OCI-LY7 (cell line): ENCODE results near the gene RFPL3. TPM values are rescaled to one million over a fixed set of nuclear protein-coding genes. Genes with fewer than 3 reads are reported as not detected.

Source experiments
- BruUV-seq: library from RNA; stranded (reverse); fragments of 400-500 nt; replicated peaks from 2 replicates; lab custom pipeline; 2021; lab: Mats Ljungman, UMichigan
- CTCF ChIA-PET: fragments of 300-600 bp; sonication (Branson Sonifier 250); formaldehyde crosslinking; loops from one replicate; lab custom pipeline; 2022; ENCODE audit warnings: antibody characterized with exemption; ENCODE audit not compliant: unreplicated experiment; lab: Charles Lee
- POLR2A ChIA-PET: fragments of 300-600 bp; sonication (Branson Sonifier 250); formaldehyde crosslinking; loops from one replicate; lab custom pipeline; 2022; ENCODE audit warnings: antibody characterized with exemption; lab: Charles Lee
- DNase-seq: peaks from one replicate; pipeline ENCODE4 v3.0.0-alpha.2; 2015; ENCODE audit warnings: low spot score
- H2AFZ ChIP-seq: fragments of 200-600 bp; sonication (generic), shearing (Covaris generic); 2 replicates; pipeline ENCODE4 v1.6.1; 2014; ENCODE audit warnings: mild to moderate bottlenecking, antibody characterized with exemption, low read length, moderate library complexity
- H3K27ac ChIP-seq: fragments of 200-600 bp; sonication (generic); 2 replicates; pipeline ENCODE4 v1.5.1; 2014; ENCODE audit warnings: mixed run types, low read depth, mild to moderate bottlenecking, moderate library complexity, low read length, inconsistent platforms; ENCODE audit not compliant: poor library complexity, severe bottlenecking
- H3K36me3 ChIP-seq: fragments of 200-600 bp; sonication (generic); 2 replicates; pipeline ENCODE4 v1.6.1; 2014; ENCODE audit warnings: mild to moderate bottlenecking, antibody characterized with exemption, low read length, moderate library complexity, mixed read lengths; ENCODE audit not compliant: insufficient read depth
- H3K4me1 ChIP-seq: fragments of 200-600 bp; sonication (generic); 2 replicates; pipeline ENCODE4 v1.5.1; 2014; ENCODE audit warnings: mild to moderate bottlenecking, low read length; ENCODE audit not compliant: insufficient read depth, poor library complexity, severe bottlenecking
- H3K4me2 ChIP-seq: fragments of 200-600 bp; sonication (generic); 2 replicates; pipeline ENCODE4 v1.6.1; 2014; ENCODE audit warnings: mild to moderate bottlenecking, low read length
- H3K4me3 ChIP-seq: fragments of 200-600 bp; sonication (generic); 2 replicates; pipeline ENCODE4 v1.5.1; 2014; ENCODE audit warnings: mild to moderate bottlenecking, low read depth, low read length; ENCODE audit not compliant: poor library complexity, severe bottlenecking
- H3K79me2 ChIP-seq: fragments of 200-600 bp; sonication (generic); 2 replicates; pipeline ENCODE4 v1.6.1; 2016; ENCODE audit warnings: low read depth, mild to moderate bottlenecking, low read length, moderate library complexity, mixed read lengths; ENCODE audit not compliant: insufficient read depth
- H3K9me2 ChIP-seq: fragments of 200-600 bp; sonication (generic); 2 replicates; pipeline ENCODE4 v1.6.1; 2016; ENCODE audit warnings: mild to moderate bottlenecking, low read length, mixed read lengths; ENCODE audit not compliant: insufficient read depth
- H3K9me3 ChIP-seq: fragments of 200-600 bp; sonication (generic); 2 replicates; pipeline ENCODE4 v1.6.1; 2014; ENCODE audit warnings: mild to moderate bottlenecking, mixed run types, low read length, mixed read lengths
- H4K20me1 ChIP-seq: fragments of 200-600 bp; sonication (generic); 2 replicates; pipeline ENCODE4 v1.6.1; 2014; ENCODE audit warnings: mild to moderate bottlenecking, antibody characterized with exemption, low read length, moderate library complexity, mixed read lengths; ENCODE audit not compliant: insufficient read depth
- EZH2phosphoT487 ChIP-seq: fragments of 200-600 bp; sonication (generic); IDR thresholded peaks from 2 replicates; pipeline ENCODE4 v1.6.1; 2018; ENCODE audit warnings: low read depth, borderline replicate concordance, mild to moderate bottlenecking, mixed run types, antibody characterized with exemption, low read length, moderate library complexity, mixed read lengths
- intact Hi-C: fragments of 100-400 bp; cut with micrococcal nuclease; formaldehyde crosslinking; loops from one replicate; pipeline ENCODE4 v1.10.0; 2022; ENCODE audit not compliant: unreplicated experiment
- total RNA-seq, 2 experiments: library from RNA; depleted of rRNA in 1 of 2; stranded (reverse); fragments of >200 nt in 1 of 2; shearing (Covaris generic) in 1 of 2; gene quantifications; 2 replicates each; pipeline ENCODE4 v1.2.3, GENCODE V29; 2014 to 2022
- TF ChIP-seq, protein P1 (sequence below): fragments of 200-600 bp; sonication (generic); conservative IDR thresholded peaks from 2 replicates; pipeline ENCODE4 v1.5.1; 2014; ENCODE audit warnings: mild to moderate bottlenecking, antibody characterized with exemption, low read length, moderate library complexity, mixed read lengths

RFPL3 gene
- total RNA-seq, 2 experiments from 2014 or later = not detected

- Histone ChIP-seq H3K36me3 (no peaks in the 10 kb centered on the region), H3K4me1 (no peaks in the 10 kb centered on the region), H3K9me2 (no peaks in the 10 kb centered on the region), H3K9me3 (no peaks in the 10 kb centered on the region), H3K4me3 (no peak overlapping the region), H3K27ac (no peak overlapping the region), H3K79me2 (no peaks in the 10 kb centered on the region), H4K20me1 (no peaks in the 10 kb centered on the region), H2AFZ (no peak overlapping the region), H3K4me2 (no peak overlapping the region)
- intact Hi-C loops = no loop called here
- CTCF ChIA-PET = no interaction called here
- no peak for DNase-seq
- BruUV-seq = no TSS peak
- TF ChIP-seq EZH2phosphoT487 = no peak
- TF ChIP-seq, protein P1, sequence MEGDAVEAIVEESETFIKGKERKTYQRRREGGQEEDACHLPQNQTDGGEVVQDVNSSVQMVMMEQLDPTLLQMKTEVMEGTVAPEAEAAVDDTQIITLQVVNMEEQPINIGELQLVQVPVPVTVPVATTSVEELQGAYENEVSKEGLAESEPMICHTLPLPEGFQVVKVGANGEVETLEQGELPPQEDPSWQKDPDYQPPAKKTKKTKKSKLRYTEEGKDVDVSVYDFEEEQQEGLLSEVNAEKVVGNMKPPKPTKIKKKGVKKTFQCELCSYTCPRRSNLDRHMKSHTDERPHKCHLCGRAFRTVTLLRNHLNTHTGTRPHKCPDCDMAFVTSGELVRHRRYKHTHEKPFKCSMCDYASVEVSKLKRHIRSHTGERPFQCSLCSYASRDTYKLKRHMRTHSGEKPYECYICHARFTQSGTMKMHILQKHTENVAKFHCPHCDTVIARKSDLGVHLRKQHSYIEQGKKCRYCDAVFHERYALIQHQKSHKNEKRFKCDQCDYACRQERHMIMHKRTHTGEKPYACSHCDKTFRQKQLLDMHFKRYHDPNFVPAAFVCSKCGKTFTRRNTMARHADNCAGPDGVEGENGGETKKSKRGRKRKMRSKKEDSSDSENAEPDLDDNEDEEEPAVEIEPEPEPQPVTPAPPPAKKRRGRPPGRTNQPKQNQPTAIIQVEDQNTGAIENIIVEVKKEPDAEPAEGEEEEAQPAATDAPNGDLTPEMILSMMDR = no peak
- POLR2A ChIA-PET = no interaction called here
Observed at GRCh38 chr22:32338757-32339156, 18.9 kb upstream of the RFPL3 start.

DNA sequence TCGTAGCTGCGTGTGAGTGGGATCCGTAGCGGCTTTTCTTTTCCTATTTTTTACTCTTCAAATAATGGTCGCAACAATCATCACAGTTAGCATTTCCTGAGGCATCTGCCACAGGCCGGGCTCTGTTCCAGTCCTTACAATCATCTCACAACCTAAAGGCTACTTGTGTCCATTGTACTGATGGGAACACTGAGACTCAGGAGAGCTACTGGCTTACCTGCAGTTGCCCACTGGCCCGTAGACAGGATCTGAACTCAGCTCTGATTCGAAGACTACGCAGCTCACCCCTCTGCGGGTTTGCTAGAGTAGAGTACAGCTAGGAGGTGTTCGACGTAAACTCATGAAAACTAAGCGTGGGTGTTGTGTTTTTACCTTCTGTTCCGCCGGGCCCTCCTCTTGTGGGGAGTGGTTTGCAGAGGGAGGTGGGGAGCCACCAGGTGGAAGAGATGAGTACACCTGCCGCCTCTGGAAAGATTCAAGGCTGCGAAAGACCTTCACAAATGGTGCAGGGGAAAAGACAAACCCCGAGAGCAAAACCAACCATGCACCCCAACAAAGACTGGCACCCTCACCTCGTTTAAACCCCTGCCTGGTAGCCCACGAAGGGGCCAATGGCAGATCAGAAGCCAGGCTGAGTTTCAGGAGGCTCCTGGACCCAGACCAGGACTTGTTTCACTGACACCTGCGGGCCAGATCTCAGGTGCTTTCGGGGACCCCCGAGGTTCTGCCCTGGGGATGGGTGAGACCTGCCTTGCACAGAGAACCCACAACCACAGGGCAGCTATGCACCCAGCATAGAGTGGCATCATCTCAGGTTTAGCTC is 18.3 kb upstream of the RFPL3 start:
- Histone ChIP-seq H3K36me3 (no peaks in the 10 kb centered on the region), H3K9me2 (no peaks in the 10 kb centered on the region), H3K4me3 (no peak overlapping the region), H4K20me1 (no peaks in the 10 kb centered on the region), H3K79me2 (no peaks in the 10 kb centered on the region), H2AFZ (no peak overlapping the region), H3K9me3 (no peaks in the 10 kb centered on the region), H3K27ac (no peak overlapping the region), H3K4me1 (no peaks in the 10 kb centered on the region), H3K4me2 (no peak overlapping the region)
- POLR2A ChIA-PET = no interaction called here
- DNase-seq = no peak
- TF ChIP-seq, protein P1 = no peak
- TF ChIP-seq EZH2phosphoT487 = no peak
- CTCF ChIA-PET = no interaction called here
- no TSS peak for BruUV-seq
- intact Hi-C loops = no loop called here

DNA sequence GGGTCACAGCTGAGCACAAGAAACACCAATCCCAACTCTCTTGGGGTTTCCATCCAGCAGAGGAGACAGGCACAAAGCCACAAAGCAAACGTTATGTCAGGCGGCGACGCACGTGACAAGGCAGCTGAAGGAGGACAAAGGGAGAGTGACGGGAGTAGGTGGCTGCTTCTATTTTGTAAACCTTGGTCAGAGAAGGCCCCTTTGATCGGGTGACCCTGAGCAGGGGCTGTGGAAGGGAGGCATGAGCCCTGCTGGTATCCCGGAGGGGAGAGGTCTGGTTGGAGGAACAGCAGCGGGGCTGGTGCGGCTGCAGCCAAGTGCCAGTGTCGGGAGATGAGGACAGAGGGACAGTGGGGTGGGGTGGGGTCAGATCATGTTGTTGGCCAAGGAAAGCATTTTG is 17.3 kb upstream of the RFPL3 start:
- no peak for DNase-seq
- H3K4me2 ChIP-seq = no peak overlapping the region
- ChIA-PET POLR2A (no interaction called here), CTCF (no interaction called here)
- no peak overlapping the region for H3K27ac ChIP-seq
- H3K36me3 ChIP-seq = no peaks in the 10 kb centered on the region
- H3K9me3 ChIP-seq = no peaks in the 10 kb centered on the region
- no peaks in the 10 kb centered on the region for H3K79me2 ChIP-seq
- H2AFZ ChIP-seq = no peak overlapping the region
- intact Hi-C loops = no loop called here
- H3K4me3 ChIP-seq = no peak overlapping the region
- no peaks in the 10 kb centered on the region for H3K4me1 ChIP-seq
- no peak for TF ChIP-seq EZH2phosphoT487
- TF ChIP-seq, protein P1 = no peak
- no peaks in the 10 kb centered on the region for H3K9me2 ChIP-seq
- no peaks in the 10 kb centered on the region for H4K20me1 ChIP-seq
- BruUV-seq = no TSS peak
